AML-193 (cell line): ENCODE measurements around the gene PHC2.
"Not testable (repeated sequence)": the region's sequence is repeated elsewhere in the genome, so short reads cannot be mapped to it uniquely, and the experiment has no call there.

Source experiments
- DNase-seq, 2 experiments: peaks; one replicate each; lab custom pipeline; 2025; lab: John Stamatoyannopoulos, UW

The PHC2 gene

GRCh38 chr1:33292726-33293340 is 138.1 kb downstream of the PHC2 start:
- DNase-seq: no peak

- not testable (repeated sequence) for DNase-seq
Observed at GRCh38 chr1:33290615-33291014, 140.3 kb downstream of the PHC2 start.

- no peak for DNase-seq
Observed at GRCh38 chr1:33289858-33290154, 141.1 kb downstream of the PHC2 start.

GRCh38 chr1:33288976-33289857 is 141.7 kb downstream of the PHC2 start:
- no peak for DNase-seq

GRCh38 chr1:33287317-33287716 is 143.6 kb downstream of the PHC2 start:
- DNase-seq: no peak

- no peak for DNase-seq
Observed at GRCh38 chr1:33286451-33287185, 144.3 kb downstream of the PHC2 start.

- no peak for DNase-seq
Observed at GRCh38 chr1:33284049-33284448, 146.8 kb downstream of the PHC2 start.

GRCh38 chr1:33282791-33283190 is 148.1 kb downstream of the PHC2 start:
- DNase-seq: no peak

- DNase-seq: no peak
Observed at GRCh38 chr1:33281554-33282303, 149.2 kb downstream of the PHC2 start.

GRCh38 chr1:33280091-33280661 is 150.7 kb downstream of the PHC2 start:
- DNase-seq: no peak

- DNase-seq: no peak
Observed at GRCh38 chr1:33277488-33278084, 153.3 kb downstream of the PHC2 start.

GRCh38 chr1:33276573-33277298 is 154.2 kb downstream of the PHC2 start:
- no peak for DNase-seq

GRCh38 chr1:33275706-33276572 is 155.0 kb downstream of the PHC2 start:
- no peak for DNase-seq

GRCh38 chr1:33275195-33275594 is 155.7 kb downstream of the PHC2 start:
- DNase-seq: no peak

GRCh38 chr1:33274446-33274845 is 156.4 kb downstream of the PHC2 start:
- no peak for DNase-seq

GRCh38 chr1:33273961-33274371 is 156.9 kb downstream of the PHC2 start:
- DNase-seq: no peak
